Inferior parietal cortex (tissue), 1 donor: ENCODE data around the gene TRAPPC2L.

Experiments
- DNase-seq: peaks from one replicate; pipeline ENCODE4 v3.0.0-alpha.2; 2016; ENCODE audit errors: extremely low spot score

Gene TRAPPC2L

GRCh38 chr16:88856828-88857727 lies at the start of gene TRAPPC2L, which contains the start of gene GALNS:
Gene TRAPPC2L (plus strand): TSS chr16:88857127. CDS start chr16:88857151, 24 bp downstream.
Gene GALNS (minus strand): TSS chr16:88856947. CDS start chr16:88856877, 70 bp downstream.
- peak; percentile 93 for DNase-seq

DNA sequence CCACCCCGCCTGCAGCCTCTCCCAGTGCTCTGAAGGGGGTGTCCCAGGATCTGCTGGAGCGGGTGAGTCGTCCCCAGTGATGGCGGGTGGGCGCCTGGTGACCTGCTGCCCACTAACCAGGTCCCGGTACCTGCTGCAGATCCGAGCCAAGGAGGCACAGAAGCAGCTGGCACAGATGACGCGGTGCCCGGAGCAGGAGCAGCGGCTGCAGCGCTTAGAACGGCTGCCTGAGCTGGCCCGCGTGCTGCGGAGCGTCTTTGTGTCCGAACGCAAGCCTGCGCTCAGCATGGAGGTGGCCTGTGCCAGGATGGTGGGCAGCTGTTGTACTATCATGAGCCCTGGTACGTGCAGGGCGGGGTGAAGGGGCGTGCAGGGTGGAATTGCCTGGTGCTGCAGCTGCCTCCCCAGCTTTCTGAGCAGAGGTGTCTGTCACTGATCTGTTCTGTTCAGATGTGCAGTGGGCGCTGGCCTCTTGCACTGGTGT lies 49.7 kb upstream of the TRAPPC2L start:
- no peak for DNase-seq

DNA sequence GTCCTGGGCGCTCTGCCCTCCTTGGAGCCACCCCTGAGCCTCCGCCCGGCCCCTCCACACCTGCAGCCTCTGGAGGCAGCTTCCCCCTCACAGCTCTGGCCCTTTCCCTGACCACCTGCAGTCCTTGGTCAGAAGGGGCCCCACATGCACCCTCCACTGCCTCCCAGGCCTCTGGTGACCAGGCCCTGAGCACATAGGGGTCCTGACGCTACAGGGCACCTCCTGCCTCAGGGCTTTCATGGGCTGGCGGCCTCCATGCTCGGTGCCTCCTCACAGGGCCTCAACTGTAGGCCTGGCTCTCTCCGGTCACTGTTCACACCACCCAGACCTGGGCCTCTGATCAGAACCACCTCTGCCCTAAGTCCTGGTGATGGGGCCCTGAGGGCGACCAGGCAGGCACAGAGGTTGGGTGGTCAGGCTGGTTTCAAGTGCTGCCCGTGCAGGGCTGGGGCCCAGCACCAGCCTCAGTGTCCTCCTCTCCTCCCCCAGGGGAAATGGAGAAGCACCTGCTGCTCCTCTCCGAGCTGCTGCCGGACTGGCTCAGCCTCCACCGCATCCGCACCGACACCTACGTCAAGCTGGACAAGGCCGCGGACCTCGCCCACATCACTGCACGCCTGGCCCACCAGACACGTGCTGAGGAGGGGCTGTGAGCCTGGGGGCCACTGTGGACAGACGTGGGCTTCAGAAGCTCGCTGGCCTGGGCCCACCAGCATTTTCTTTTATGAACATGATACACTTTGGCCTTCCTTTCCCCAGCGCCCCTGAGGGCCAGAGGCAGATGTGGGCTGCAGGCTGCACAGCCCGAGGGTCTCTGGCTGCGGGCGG lies 49.1 kb upstream of the TRAPPC2L start:
- DNase-seq: no peak

GRCh38 chr16:88809068-88809675 lies 47.8 kb upstream of the TRAPPC2L start:
- DNase-seq: no peak

DNA sequence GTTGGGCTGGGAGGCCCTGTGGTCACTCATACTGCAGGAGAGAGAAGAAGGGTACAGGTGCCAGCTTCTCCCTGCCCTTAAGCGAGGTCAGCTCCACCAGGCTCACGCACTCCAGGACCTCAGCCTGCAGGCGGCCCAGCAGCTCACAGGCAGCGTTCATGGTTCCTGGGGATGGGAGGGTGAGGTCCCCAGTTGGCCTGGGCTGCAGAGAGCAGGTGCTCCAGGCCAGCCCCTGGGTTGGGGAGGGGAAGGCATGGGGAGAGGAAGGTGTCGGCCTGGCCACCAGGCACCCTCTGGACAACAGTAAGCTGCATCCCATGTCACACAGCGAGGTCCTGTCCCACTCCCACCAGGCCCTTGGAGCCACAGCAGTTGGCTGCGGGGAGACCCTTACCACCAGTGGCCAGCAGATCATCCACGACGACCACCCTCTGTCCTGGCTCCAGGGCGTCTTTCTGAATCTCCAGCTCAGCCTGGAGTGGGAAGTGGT lies 47.2 kb upstream of the TRAPPC2L start:
- no peak for DNase-seq

GRCh38 chr16:88810166-88810911 lies 46.6 kb upstream of the TRAPPC2L start:
- no peak for DNase-seq

DNA sequence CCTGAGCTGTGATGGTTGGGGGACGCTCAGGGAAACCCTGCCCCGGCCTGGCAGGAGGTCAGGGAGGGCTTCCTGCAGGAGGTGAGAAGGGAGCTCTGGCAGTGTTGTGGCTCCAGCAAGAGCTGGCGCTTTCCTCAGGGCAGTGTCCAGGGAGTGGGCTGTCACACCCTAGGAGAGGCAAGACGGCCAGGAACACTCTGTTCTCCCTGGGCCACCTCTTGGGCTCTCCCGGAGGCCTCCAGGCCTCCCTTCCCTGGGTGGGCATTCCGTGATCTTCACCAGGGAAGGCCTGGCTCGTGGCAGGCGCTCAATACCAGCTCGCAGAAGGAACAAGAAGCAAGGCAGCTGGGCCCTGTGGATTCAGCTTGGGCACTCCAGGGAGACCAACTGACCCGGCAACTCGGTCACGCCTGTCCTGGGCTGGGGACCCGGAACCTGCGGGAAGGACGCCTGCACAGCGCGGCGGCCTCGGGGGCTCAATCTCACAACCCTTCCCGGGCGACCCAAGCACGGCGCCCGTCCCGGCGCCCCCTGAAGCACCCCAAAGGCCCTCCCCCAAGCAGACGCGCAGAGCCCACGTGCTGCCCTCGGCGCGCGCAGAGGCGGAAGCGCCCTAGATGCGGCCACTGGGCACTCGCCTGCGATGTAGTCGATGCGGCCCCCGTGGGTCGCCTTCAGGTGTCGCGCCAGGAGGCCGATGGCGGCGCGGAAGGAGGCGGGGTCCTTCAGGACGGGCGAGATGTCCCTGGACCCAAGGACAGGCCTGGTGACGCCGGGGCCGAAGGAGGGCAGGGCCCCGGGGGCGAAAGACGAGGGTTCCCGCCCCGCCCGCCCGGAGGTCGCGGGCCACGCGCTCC lies 45.8 kb upstream of the TRAPPC2L start:
- peak; percentile 91 for DNase-seq

DNA sequence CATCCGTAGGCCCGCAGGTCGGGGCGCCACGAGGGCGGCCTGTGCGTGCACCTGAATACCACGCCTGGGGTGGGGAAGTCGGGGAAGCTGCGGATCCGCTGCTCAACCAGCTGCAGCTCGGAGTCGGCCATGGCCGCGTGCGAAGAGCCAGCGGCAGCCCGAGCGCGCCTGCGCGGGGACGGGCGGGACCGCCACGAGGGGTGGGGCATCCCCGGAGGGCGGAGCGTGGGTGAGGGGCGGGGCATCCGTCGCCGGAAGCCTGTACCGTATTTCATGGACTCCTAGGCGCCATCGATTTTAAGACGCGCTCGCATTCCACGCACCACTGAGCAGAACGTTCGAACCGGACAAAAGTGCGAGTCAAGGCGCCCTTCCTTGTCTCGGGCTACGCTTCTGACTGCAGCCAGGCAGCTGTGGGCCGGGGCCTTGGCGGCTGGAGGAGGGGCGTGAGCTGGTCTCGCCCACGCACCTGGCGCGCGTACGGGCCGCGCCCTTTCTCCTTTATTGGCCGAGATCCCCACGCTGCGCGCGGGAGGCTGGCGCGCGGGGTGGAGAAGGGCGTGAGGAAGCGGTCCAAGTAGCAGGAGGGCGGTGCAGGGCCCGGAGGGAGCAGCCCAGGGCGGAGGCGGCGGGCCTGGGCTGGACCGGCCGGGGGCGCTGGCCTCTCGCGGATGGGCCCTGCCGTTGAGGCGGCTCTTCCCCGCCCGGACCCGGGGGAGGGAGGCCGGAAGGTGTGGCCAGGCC lies 45.0 kb upstream of the TRAPPC2L start, which contains the start of gene APRT:
Gene APRT, minus strand, starts transcription at position 160 of the 744 bp plus-strand sequence. Its CDS starts 29 bp downstream, at position 131.
- peak; percentile 87 for DNase-seq

DNA sequence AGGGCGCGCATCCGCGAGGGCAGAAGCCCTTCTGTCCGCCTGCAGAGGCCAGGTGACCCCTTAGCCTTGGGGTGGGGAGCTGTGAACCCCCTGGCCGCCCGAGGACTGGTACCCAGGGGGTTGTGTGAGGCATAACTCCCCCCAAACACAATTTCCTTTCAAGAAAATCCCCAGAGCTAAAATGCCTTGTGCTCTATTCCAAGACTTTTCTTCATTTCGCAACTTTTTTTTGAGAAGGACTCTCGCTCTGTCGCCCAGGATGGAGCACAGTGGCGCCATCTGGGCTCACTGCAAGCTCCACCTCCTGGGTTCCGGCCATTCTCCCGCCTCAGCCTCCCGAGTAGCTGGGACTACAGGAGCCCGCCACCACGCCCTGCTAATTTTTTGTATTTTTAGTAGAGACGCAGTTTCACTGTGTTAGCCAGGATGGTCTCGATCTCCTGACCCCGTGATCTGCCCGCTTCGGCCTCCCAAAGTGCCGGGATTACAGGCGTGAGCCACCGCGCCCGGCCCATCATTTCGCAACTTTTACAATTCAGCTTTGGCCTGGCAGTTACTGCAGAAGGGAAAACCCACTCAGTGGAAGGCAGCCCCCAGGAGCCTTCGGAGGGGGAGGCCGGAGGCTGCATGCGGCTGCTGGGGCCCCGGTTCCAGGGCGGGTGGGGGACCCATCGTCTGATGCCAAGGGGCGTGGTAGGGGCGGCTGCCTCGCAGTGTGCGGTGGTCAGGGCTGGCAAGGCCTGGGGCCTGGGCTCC lies 44.2 kb upstream of the TRAPPC2L start:
- DNase-seq: no peak

GRCh38 chr16:88813269-88814143 lies 43.4 kb upstream of the TRAPPC2L start:
- no peak for DNase-seq

GRCh38 chr16:88814144-88814502 lies 42.8 kb upstream of the TRAPPC2L start:
- no peak for DNase-seq

GRCh38 chr16:88815227-88815626 lies 41.7 kb upstream of the TRAPPC2L start:
- DNase-seq: no peak

DNA sequence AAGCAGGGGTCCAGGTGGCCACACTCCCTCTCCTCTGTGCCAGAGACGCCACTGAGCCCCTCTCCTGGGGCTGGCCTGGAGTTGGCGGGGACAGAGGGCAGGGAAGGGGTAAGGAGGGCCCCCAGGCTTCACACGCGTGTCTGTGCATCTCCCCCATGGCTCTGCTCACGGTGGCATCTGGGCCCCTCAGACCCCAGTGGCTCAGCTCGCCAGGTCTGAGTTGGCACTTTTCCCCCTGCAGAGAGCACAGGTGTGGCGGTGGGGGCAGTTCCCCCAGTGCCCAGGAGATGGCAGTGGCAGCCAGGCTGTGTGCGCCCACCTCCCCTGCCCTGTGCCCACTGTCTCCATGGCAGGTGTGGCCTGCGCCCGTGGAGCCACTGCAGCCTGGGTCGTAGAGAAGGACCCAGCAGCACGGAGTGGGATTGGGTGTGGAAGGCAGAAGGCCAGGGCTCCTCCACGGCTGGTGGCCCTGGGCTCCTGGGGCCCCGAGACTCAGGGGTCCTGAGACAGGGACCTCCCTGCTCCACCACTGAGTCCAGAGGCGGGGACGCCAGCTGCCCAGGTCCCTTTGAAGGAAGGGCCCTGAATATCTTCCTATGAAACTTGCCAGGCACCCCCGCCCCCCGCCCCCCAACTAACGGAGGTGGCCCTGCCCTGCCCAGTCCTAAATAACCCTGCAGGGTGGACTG lies 40.9 kb upstream of the TRAPPC2L start:
- DNase-seq: no peak

- no peak for DNase-seq
These were observed 40.0 kb upstream of the TRAPPC2L start for GRCh38 chr16:88816736-88817535.

DNA sequence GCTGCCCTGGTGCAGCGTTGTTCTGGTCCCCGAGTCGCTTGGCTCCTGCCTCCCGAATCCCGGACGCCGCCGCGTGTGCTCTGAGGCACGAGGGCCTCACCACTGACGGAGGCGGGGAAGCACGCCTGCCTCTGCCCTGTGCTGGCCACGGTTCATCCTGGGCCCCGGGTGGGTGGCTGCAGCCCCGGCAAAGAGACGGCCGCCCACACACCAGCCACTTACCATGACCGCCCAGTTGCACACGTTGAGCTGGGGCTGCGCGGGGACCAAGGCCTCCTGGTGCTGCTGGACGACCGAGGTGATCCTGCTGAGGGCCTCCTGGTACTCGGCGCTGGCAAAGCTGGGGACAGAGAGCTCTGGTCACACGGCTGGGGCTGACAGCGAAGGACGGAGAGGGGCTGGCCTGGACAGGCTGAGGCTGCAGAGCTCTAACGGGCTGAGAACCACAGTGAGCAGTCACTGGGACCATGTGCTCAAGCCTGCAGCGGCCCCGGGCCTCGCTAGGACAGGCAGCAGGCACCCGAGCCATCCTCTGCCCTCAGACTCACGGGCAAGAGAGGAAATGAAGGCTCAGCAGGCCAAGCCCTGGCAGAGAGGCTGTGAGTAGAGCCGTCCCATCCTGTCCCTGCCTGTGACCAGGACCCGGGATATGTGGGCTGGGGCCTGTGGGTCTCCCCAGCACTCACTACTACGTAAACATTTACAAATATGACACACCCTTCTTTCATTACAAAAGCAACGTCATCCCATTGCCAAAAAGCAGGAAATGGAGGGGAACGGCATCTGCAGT lies 38.9 kb upstream of the TRAPPC2L start:
- DNase-seq: no peak

GRCh38 chr16:88818575-88818874 lies 38.4 kb upstream of the TRAPPC2L start:
- no peak for DNase-seq
